ENCODE data around the gene POLR2A.

DNA sequence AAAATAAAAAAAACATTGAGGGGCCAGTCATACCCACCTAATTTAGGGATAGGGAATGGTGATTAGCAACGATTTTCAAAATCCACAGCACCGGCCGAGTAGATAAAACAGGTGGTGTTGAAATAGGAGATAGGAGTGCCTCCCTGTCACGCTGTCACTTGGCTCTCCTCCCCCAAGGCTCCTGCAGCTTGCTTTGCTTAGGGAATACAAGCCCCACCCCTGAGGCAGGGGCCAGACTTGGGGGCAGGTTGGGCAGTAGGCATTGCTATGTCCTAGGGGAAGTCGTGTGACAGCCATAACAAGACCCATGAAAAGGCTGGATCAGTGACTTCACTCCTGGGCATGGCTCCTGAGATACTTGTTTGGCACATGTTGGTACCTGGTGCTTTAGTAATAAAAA lies 25.8 kb downstream of the POLR2A start:
- TF ChIP-seq POLR2A (IDR thresholded peaks at IDR 0.05) (no peak), POLR2AphosphoS5 (IDR thresholded peaks at IDR 0.05) (no peak)
- TF ChIP-seq, protein P1, sequence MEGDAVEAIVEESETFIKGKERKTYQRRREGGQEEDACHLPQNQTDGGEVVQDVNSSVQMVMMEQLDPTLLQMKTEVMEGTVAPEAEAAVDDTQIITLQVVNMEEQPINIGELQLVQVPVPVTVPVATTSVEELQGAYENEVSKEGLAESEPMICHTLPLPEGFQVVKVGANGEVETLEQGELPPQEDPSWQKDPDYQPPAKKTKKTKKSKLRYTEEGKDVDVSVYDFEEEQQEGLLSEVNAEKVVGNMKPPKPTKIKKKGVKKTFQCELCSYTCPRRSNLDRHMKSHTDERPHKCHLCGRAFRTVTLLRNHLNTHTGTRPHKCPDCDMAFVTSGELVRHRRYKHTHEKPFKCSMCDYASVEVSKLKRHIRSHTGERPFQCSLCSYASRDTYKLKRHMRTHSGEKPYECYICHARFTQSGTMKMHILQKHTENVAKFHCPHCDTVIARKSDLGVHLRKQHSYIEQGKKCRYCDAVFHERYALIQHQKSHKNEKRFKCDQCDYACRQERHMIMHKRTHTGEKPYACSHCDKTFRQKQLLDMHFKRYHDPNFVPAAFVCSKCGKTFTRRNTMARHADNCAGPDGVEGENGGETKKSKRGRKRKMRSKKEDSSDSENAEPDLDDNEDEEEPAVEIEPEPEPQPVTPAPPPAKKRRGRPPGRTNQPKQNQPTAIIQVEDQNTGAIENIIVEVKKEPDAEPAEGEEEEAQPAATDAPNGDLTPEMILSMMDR (IDR thresholded peaks at IDR 0.05), result no peak
